ENCODE results near the gene IGSF10.

The IGSF10 gene

DNA sequence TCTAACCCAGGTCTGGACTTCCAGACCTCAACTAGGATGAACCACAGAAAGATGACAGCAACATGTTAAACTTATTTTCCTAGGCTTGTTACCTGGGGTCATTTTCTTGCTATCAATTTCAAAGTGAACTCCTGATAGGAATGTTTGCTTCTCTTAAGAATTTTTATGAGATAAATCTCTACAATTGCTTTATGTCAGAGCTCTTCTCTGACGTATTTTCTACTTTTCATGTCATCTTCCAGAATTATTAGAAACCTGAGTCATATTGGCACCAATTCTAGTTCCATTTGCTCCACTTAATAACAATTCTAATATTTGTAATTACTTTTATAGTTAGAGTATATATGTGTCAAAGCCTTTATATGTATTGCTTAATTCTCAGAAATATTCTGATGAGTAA, 2.1 kb upstream of the IGSF10 start:
- DNase-seq (ENCODE audit: low read depth), result no peak

DNA sequence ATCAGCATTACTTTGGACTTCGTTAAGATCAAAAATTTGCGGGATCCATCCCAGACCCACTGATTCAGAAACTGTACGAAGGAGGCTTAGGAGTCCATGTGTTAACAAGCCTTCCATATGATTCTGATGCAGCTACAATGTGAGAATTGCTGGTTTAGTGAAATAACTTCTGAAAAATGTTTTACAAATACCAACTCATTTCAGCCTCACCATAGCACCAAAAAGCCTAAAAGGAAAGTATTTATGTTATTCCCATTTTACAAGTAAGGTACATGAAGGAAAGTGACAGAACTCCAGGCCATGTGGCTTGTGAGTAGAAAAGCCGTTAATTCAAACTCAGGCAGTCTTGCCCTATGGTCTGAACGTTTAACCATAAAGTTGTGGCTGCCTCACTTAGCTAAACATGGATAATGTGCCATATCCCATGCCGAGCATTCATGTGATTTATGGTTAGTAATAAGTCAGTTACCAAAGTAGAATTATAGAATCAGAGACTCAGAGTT, 1.5 kb upstream of the IGSF10 start:
- no peak for DNase-seq (ENCODE audit: low read depth)

DNA sequence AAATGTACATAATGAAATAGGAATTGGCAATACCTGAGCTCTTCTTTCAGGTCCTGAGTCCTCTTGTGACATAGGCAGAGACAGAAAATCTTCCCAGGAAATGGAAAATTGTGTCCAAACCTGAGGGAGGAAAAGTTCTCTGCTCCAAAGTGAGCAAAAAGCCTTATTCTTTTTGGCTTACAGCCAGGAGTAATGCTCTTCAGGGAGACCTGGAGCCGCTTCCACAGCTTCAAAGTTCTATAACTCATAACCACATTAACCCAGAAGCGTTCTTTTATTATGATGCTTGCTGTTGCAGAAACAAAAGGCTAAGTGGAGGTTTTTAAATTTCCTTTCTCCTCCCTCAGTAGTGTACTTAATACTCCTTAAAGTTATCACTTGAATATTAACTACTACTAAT, 633 bp downstream of the IGSF10 start:
- no peak for DNase-seq (ENCODE audit: low read depth)

DNA sequence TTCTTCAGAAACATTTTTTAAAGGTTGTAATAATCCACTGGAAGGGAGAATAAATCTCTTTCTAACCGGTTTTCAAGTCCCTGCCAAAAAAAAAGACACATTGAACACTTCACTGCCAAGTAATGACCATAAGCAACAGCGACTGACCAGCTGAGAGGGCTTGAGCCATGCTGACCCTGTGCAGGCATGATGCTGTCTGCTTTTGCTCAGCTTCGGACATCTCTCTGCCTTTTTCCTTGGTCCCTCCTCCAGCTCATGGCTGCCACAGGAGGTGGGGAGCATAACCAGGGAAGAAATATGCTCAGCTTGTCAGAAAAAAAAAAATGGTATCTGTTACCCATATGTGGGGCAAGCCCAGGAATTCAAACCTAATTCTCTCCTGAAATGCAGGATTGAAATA, 1.5 kb downstream of the IGSF10 start:
- no peak for DNase-seq (ENCODE audit: low read depth)

DNA sequence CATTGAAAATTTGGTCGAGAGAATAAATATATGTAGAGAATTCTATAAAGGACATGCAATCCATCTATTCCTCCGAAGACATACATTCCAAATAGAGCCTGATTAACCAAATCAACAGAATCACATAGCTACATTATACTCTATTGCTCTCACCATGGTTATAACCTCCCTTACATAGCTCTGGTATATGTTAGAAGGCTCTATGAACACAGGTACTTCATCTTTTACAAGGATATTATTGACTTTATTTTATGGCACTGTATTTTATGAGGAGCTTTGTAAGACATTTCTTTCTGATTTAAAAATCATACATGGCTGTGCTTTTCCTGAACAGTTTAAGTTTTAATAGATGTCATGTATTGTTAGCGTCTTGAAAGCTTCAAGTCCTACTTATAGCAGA, 4.8 kb downstream of the IGSF10 start:
- no peak for DNase-seq (ENCODE audit: low read depth)

DNA sequence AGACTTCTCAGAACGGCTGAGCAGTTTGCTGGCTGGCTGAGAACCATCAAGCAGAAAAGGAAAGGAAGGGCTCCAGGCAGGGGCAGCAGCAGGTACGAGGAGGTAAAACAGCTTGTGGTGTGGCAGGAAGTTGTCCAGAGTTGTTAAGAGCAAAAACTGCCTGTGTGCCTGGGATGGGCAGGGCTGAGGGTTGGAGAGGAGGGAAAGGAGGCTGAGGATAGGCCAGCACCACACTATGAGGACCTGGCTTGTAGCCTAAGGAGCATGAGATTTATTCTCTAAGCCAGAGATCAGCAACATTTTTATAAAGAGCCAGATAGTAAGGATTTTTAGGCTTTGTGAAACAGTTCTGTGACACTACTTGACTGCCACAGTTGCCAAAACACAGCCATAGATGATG, 8.0 kb downstream of the IGSF10 start:
- no peak for DNase-seq (ENCODE audit: low read depth)

DNA sequence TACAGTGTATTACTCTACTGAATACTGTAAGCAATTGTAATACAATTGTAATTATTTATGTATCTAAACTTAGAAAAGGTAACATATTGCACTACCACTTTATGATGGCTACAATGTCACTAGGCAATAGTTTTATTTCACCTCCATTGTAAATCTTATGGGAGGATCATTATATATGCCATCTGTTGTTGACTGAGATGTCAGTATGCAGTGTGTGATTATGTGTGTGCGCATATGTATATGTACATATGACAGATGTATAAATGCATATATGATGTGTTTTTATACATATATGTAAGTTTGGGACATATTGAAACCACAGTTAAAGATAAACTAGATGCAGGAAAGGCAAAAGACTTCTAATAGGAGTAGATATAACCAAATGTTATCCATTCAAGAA, 8.5 kb downstream of the IGSF10 start:
- DNase-seq (ENCODE audit: low read depth), result no peak

DNA sequence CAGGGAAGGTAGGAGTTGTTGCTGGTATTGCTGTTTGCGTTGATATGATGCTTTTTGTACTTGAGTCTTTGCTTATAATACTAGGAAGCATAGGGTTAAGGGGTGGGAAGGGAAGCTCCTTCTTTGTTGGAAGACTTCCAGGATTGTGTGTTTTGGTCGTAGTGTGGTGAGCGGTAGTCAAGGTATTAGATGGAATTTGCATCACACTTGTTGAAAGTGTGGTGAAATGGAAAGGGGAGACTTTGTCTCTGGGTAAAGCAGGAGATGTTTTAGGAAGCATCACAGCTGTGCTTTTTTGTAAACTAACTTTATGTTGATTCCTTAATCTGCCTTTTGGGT, 14.9 kb downstream of the IGSF10 start:
- no peak for DNase-seq (ENCODE audit: low read depth)

DNA sequence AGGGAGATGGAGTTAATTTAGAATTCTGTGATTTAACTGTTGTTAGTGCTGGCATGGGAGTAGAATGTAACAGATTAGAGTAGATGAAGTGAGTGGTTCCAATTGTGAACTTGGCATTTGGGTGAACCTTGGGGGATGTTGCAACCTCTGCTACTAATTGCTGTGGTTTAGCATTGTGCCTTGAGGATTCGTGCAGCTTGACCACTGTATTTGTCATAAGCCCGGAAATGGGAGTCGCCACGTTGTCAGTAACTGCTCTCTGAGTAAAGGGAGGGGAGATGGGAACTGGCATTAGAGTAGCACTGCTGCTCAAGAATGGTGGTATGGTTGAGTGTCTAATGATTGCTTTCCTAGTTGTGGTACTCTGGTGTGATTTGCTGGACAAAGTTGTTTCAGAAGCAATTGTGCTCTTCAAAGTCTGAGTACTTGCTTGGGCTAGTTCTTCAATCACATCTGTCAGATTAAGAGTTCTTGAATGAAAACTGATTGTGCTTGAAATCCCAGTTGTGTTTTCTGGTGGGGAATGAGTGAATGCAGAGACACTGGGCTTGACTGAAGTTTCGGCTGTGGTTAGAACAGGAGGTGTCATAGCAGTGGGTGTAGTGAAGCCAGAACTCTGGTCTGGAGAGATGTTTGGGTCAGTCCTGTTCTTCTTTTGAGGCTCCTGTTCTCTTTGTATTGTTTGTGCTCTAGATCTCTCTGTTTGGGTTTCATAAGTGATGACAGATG, 15.4 kb downstream of the IGSF10 start:
- no peak for DNase-seq (ENCODE audit: low read depth)

DNA sequence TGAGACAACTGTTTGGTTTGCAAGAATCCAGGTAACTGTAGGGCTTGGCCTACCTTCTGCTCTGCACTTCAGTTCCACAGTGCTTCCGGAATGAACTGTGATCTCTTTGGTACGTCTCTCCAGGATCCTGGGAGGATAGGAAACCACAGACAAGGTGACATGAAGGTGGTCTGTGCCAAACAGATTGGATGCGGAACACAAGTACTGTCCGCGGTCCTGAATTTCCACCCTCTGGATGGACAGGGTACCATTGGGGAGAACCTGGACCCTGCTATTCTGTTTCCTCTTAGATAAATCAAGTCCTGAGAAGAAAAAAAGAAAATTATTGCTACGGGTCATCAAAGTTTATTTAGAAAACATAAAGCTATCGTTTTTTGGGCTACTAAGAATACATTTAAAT, 17.3 kb downstream of the IGSF10 start:
- no peak for DNase-seq (ENCODE audit: low read depth)

DNA sequence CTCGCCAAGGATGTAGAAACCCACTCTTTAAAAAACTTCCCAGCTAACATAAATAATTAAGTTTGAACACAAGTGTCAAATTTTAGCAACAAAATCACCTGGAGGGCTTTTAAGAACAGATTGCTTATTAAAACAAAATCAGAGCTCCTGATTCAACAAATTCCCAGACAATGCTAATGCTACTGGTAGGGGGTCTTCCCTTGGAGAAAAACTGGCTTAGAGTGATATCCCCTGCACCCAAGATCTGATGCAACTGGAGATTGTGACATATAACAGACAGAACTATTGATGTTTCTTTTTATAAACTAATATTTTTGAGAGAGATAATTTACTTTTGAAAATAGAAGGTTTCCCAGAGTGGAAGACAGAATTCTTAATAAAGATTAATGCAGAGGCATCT, 19.9 kb downstream of the IGSF10 start:
- DNase-seq (ENCODE audit: low read depth), result no peak

DNA sequence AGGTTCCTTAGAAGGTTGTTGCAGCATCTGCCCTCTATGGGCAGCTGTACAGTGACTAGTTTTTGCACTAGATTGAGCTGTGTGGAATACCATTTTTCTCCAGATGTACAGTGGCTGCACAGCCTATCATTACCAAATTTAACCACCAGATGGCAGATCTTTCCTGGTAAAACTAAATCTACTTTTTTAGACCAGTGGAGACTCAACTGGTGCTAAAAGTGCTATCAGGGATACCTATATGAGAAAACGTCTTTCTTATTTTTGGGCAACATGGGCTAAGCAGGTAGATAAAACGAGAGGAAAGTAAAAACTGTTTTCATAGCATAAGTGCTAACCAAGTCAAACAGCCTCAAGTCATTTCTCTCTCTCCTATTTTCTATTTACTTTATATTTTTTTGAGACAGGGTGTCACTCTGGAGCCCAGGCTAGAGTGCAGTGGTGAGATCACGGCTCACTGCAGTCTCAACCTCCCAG, 21.2 kb downstream of the IGSF10 start:
- DNase-seq (ENCODE audit: low read depth), result no peak

DNA sequence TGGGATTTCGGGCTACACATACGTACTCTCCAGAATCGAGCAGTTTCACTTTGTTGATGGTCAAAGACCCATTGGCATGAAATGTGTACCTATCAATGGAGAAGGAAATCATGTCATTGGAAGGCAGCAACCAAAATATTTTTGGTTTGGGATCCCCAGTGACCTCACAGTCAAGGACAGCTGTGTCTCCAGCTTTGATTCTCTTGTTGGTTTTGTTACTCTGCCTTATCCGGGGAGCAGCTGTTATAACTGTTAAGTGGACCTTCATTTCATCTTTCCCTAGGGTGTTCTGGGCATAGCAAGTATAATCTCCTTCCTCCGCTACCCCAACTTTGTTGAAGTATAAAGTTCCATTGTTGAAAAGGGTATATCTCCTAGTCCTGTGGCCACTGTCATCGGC, 23.0 kb downstream of the IGSF10 start:
- no peak for DNase-seq (ENCODE audit: low read depth)

DNA sequence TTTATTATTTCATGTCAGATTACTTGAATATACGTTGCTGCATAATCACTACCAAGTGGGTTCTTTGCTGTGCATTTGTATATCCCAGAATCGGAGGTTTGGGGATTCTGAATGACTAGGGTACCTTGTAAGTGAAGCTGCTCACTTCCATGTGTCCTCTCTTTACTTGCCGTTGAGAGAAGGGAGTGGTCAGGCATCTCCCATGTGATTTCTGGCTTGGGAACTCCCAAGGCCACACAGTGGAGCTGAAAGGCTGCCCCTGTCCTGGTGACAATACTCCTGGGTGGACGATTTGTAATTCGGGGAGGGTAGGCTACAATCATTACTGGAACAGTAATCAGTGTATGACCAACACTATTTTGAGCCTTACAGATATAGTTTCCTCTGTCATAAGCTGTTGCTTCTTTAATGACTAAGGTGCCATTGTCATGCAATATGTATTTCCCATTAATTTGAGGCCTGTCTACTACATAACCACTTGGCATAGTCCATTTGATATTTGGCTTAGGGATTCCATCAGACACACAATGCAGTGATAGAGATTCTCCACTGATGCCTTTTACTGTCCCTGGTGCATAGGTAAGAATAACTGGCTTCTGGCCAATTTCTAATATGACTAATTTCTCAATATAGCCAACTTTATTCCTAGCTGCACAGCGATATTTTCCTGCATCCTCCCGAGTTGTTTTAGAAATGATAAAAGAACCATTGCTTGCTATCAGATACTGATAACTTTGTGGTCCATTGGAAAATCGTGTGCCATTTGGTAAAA, 24.0 kb downstream of the IGSF10 start:
- no peak for DNase-seq (ENCODE audit: low read depth)

DNA sequence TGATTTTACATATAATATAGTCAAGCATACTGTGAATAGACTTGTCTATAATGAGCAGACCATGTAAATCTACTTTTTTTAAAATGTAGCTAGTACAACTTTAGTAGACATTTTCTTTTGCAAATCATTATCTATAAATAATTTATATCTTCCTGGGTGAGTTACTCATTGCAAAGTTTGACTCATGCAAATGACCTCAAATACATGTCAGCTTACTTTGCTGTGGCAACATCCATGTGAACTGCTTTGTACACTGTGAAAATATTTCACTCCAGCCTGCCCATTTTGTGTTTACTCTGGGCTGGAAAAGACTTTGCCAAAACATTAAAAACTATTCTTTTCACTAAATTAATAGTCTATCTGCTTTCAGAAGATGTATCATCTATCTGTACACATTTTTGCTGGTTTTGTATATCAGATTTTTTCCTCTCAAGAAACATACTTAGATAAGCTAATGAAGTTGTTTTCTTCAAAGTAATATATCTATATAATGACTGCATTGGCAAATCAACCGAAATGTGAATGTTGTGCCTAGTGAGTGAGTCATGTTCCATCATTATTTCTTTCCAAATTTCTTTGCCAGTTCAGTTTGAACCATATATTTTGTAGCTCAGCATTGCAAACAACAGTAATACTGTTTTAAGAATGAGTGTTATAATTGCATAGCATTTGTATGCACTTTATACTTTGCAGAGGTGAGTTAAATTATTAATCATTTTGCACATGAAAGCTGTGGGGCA, 26.5 kb downstream of the IGSF10 start:
- no peak for DNase-seq (ENCODE audit: low read depth)

DNA sequence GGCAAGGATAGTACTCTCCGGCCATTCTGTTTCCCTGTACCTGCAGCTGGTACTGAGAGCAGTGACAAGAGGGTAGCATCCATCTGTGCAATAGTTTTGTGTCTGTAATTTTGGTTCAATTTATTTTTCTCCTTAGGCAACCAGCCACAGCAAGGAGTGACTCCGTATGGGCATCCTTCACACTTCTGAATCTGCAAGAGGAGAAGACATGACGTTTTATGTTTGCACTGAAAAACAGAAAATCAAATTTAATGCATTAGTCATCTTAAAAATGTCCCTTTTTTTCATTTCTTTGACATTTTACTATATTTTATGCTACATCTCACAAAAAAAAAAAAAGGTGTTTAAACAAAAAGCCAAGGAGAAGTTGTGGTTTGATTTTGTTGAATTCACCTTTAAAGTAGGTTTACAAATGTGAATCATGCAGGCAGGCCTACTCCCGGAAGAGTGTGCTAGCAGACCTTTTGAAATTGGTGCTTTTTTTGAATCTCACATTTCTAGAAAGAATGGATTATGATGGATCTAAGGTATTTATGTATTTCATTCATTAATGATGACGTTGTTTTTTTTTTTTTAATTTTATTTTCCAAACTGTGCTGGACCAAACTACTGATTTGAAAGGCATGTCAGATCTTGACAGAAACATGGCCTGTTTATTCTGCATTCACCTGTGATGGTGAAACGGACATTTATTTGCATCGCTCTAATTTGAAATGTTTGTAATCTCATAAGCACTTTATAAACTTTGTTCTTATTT, 28.1 kb downstream of the IGSF10 start:
- no peak for DNase-seq (ENCODE audit: low read depth)

DNA sequence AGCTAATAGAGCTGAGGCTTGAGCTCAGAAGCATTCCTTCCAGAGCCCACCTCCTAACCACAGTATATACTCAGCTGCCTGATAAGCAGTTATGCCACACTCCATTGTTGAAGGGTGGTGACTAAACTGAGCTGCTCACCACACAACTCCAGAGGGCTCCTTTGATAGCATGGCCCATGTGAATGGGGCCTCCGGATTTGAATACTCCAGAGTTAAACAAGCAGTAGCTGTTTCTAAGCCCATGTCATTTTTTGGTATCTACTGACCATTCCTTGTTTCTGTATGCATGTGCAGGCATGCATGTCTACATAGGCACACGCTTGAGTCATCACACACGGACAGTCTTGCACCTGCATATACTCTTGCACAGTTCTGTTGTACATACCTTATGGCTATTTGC, 28.9 kb downstream of the IGSF10 start:
- no peak for DNase-seq (ENCODE audit: low read depth)

DNA sequence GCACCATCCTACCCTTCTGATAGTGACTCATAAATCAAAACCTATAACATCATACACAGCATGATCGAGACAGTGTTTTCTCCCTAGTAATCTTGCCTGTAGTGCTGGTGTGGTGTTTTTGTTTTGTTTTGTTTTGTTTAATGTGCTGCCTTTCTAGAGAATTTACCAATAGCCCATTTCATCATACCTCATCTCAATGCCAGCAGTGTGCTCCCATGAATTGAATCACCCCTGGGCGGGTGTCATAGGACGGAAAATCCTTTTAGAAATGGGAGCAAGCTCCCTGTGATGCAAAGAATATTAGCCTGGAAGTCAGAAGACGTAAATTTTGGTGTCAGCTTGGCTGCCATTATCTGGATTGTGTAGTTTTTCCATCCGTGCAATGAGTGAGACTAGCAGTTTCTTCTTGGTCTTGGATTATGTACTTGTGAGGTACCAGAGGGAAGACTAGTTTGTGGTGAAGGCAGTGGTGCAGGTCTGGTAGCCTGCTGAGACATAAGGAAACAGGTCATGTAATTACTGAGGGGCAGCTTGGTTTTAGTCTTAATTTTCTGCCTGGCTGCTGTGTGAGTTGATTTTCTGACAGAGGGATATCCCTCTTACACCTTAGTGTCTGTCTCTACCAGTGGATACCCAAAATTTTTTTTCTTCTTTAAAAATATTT, 29.9 kb downstream of the IGSF10 start:
- no peak for DNase-seq (ENCODE audit: low read depth)

DNA sequence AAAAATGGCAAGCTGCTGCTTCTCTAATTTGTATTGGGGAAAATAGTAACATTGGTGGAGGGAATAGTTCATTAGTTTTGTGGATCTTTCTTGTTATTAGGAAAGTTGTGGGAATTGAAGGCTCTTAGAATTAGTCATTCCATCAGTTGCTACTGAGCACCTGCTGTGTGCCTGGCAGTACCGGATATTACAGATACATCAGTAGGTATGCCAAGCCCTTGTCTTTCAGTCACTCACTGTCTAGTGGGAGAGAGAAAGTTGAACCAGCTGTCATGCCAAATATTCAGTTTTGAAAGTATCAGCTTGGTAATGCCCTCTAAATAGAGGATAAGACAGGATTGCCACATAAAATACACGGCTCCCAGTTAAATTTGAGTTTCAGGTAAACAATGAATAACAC, 32.5 kb downstream of the IGSF10 start:
- DNase-seq (ENCODE audit: low read depth), result no peak

DNA sequence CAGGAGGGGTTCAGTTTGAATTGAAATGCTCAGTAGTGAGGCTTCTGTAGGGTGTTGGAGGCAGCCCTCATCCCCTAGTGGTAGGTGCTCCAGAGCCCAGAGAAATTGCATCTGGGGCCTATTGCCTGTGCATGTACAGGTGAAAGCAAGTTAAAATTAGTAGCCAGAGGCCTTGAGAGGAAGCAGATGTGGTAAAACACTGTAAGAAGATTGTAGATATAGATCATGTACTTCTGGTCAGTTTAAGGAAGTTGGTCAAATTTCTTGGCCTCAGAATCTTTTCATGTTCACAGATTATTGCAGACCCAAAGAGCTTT, 34.6 kb downstream of the IGSF10 start:
- DNase-seq (ENCODE audit: low read depth), result no peak

DNA sequence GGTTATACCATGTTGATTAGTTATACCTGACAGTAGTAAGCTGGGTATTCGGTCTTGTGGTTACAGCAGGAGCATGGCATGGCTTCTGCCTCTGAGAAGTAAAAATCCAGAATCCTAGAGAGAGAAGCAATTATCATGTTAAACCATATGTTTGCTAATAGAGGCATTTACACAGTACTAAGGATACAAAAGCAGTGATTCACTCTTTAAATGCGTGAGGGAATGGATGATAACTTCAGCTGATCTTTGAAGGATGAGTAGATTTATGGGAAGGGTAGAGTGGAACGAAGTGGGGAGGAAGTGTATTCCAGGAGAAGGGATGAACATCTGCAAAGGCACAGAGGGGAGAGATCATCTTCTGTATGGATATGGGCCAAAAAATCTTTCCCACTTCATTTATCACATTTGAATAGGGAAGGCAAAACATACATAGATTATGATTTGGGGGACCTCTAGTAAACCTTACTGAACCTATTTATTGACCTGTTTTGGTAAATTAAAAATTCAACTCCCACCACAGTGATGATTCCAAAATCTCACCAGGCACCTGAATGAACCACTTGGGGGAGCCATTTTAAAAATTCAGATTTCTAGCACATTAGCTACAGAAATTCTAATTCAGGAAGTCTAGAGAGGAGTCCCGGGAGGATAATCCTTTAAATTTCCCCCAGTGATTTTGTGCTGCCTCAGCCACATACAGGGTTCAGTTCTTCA, 35.1 kb downstream of the IGSF10 start:
- DNase-seq (ENCODE audit: low read depth), result no peak

Data from stimulated activated CD8-positive, alpha-beta memory T cell treated with anti-CD3 and anti-CD28 coated beads, Interleukin-15, amount 100 ng/mL, for 1 hour (primary cell).